BLaER1 (cell line): Measurements from ENCODE around the gene AXL.

Experiments
- H3K27ac ChIP-seq: shearing (Covaris generic); formaldehyde crosslinking; 2 replicates; pipeline ENCODE4 v1.8.1; 2022
- H3K27me3 ChIP-seq: shearing (Covaris generic); formaldehyde crosslinking; 2 replicates; pipeline ENCODE4 v1.8.1; 2022
- H3K36me3 ChIP-seq: shearing (Covaris generic); formaldehyde crosslinking; 2 replicates; pipeline ENCODE4 v1.8.1; 2022
- H3K4me1 ChIP-seq: shearing (Covaris generic); formaldehyde crosslinking; 2 replicates; pipeline ENCODE4 v1.8.1; 2022
- H3K4me2 ChIP-seq: shearing (Covaris generic); formaldehyde crosslinking; 2 replicates; pipeline ENCODE4 v1.8.1; 2022
- H3K4me3 ChIP-seq: shearing (Covaris generic); formaldehyde crosslinking; 2 replicates; pipeline ENCODE4 v1.8.1; 2022
- H3K9ac ChIP-seq: shearing (Covaris generic); formaldehyde crosslinking; 2 replicates; pipeline ENCODE4 v1.8.1; 2022
- H3K9me3 ChIP-seq: shearing (Covaris generic); formaldehyde crosslinking; 2 replicates; pipeline ENCODE4 v1.8.1; 2022
- H4K20me1 ChIP-seq: shearing (Covaris generic); formaldehyde crosslinking; 2 replicates; pipeline ENCODE4 v1.8.1; 2022
- Cebpa-rat ChIP-seq: shearing (Covaris generic); IDR thresholded peaks from 2 replicates; pipeline ENCODE4 v1.8.1; 2022

AXL gene

GRCh38 chr19:41206926-41207750 is 11.9 kb upstream of the AXL start:
- H3K36me3 ChIP-seq, result no peaks in the 10 kb centered on the region
- no peak overlapping the region for H3K27ac ChIP-seq
- no peak overlapping the region for H3K4me2 ChIP-seq
- H3K9ac ChIP-seq, result no peak overlapping the region
- no peaks in the 10 kb centered on the region for H4K20me1 ChIP-seq
- no peak for TF ChIP-seq Cebpa-rat
- no peaks in the 10 kb centered on the region for H3K27me3 ChIP-seq
- no peaks in the 10 kb centered on the region for H3K9me3 ChIP-seq
- peaks cover 8% of the 10 kb centered on the region; the same call in 1 of the 2 replicates for H3K4me1 ChIP-seq
- H3K4me3 ChIP-seq, result no peak overlapping the region

GRCh38 chr19:41214161-41214560 is 4.9 kb upstream of the AXL start:
- Histone ChIP-seq H4K20me1 (no peaks in the 10 kb centered on the region), H3K4me1 (0 out of 2 replicates have a peak, but pooled peaks cover 5% of the 10 kb centered on the region), H3K36me3 (no peaks in the 10 kb centered on the region), H3K9me3 (no peaks in the 10 kb centered on the region), H3K4me3 (no peak overlapping the region), H3K9ac (no peak overlapping the region), H3K27ac (no peak overlapping the region), H3K4me2 (no peak overlapping the region), H3K27me3 (no peaks in the 10 kb centered on the region)
- no peak for TF ChIP-seq Cebpa-rat

GRCh38 chr19:41217741-41218140 is 1.3 kb upstream of the AXL start:
- Histone ChIP-seq H3K9ac (no peak overlapping the region), H3K27ac (no peak overlapping the region)

GRCh38 chr19:41218249-41218614 is 791 bp upstream of the AXL start:
- Histone ChIP-seq H4K20me1 (no peaks in the 10 kb centered on the region), H3K9me3 (no peaks in the 10 kb centered on the region), H3K27ac (no peak overlapping the region), H3K9ac (no peak overlapping the region), H3K36me3 (no peaks in the 10 kb centered on the region), H3K4me3 (no peak overlapping the region), H3K4me2 (no peak overlapping the region), H3K4me1 (peaks cover 14% of the 10 kb centered on the region), H3K27me3 (peaks cover 12% of the 10 kb centered on the region)
- TF ChIP-seq Cebpa-rat, result no peak

More at GRCh38 chr19:41217741-41218140, 1.3 kb upstream of the AXL start:
- Histone ChIP-seq H3K9me3 (no peaks in the 10 kb centered on the region), H4K20me1 (no peaks in the 10 kb centered on the region), H3K4me2 (no peak overlapping the region), H3K36me3 (no peaks in the 10 kb centered on the region), H3K27me3 (peaks cover 12% of the 10 kb centered on the region), H3K4me1 (peaks cover 14% of the 10 kb centered on the region), H3K4me3 (no peak overlapping the region)
- no peak for TF ChIP-seq Cebpa-rat

- peak overlapping the region; percentile 18; the same call in 1 of the 2 replicates for H3K4me2 ChIP-seq
- peaks cover 12% of the 10 kb centered on the region for H3K27me3 ChIP-seq
- H3K27ac ChIP-seq, result no peak overlapping the region
- no peaks in the 10 kb centered on the region for H3K9me3 ChIP-seq
- no peaks in the 10 kb centered on the region for H4K20me1 ChIP-seq
- no peak for TF ChIP-seq Cebpa-rat
- H3K9ac ChIP-seq, result no peak overlapping the region
- peaks cover 14% of the 10 kb centered on the region for H3K4me1 ChIP-seq
- no peaks in the 10 kb centered on the region for H3K36me3 ChIP-seq
- H3K4me3 ChIP-seq, result no peak overlapping the region
Measured at GRCh38 chr19:41219924-41220567, 1.0 kb downstream of the AXL start.

- Histone ChIP-seq H3K9me3 (no peaks in the 10 kb centered on the region), H3K27ac (no peak overlapping the region), H3K4me2 (peak overlapping the region; percentile 18; the same call in 1 of the 2 replicates), H4K20me1 (no peaks in the 10 kb centered on the region), H3K9ac (no peak overlapping the region), H3K4me1 (peaks cover 14% of the 10 kb centered on the region), H3K36me3 (no peaks in the 10 kb centered on the region), H3K27me3 (peaks cover 12% of the 10 kb centered on the region), H3K4me3 (no peak overlapping the region)
- TF ChIP-seq Cebpa-rat, result no peak
Measured at GRCh38 chr19:41220811-41221210, 1.8 kb downstream of the AXL start.

- no peak overlapping the region for H3K27ac ChIP-seq
- no peaks in the 10 kb centered on the region for H3K9me3 ChIP-seq
- no peak for TF ChIP-seq Cebpa-rat
- H3K36me3 ChIP-seq, result no peaks in the 10 kb centered on the region
- no peak overlapping the region for H3K4me3 ChIP-seq
- no peaks in the 10 kb centered on the region for H4K20me1 ChIP-seq
- H3K4me1 ChIP-seq, result peaks cover 14% of the 10 kb centered on the region
- H3K27me3 ChIP-seq, result peaks cover 12% of the 10 kb centered on the region
- H3K9ac ChIP-seq, result no peak overlapping the region
- H3K4me2 ChIP-seq, result no peak overlapping the region
Measured at GRCh38 chr19:41221514-41222205, 2.6 kb downstream of the AXL start.

- H4K20me1 ChIP-seq, result no peaks in the 10 kb centered on the region
- H3K4me2 ChIP-seq, result no peak overlapping the region
- no peaks in the 10 kb centered on the region for H3K9me3 ChIP-seq
- peaks cover 14% of the 10 kb centered on the region for H3K4me1 ChIP-seq
- peaks cover 12% of the 10 kb centered on the region for H3K27me3 ChIP-seq
- no peaks in the 10 kb centered on the region for H3K36me3 ChIP-seq
- no peak overlapping the region for H3K4me3 ChIP-seq
- TF ChIP-seq Cebpa-rat, result no peak
- H3K27ac ChIP-seq, result no peak overlapping the region
- H3K9ac ChIP-seq, result no peak overlapping the region
Measured at GRCh38 chr19:41222240-41222639, 3.2 kb downstream of the AXL start.

GRCh38 chr19:41223431-41224234 is 4.6 kb downstream of the AXL start:
- Histone ChIP-seq H3K4me2 (no peak overlapping the region), H3K27ac (no peak overlapping the region), H3K9me3 (no peaks in the 10 kb centered on the region), H3K9ac (no peak overlapping the region), H3K36me3 (no peaks in the 10 kb centered on the region), H4K20me1 (no peaks in the 10 kb centered on the region), H3K27me3 (peaks cover 12% of the 10 kb centered on the region), H3K4me3 (no peak overlapping the region), H3K4me1 (peaks cover 23% of the 10 kb centered on the region)
- TF ChIP-seq Cebpa-rat, result no peak
